Measurements from ENCODE around the gene TMEM151B. TPM values are rescaled to one million over a fixed set of nuclear protein-coding genes. Genes with fewer than 3 reads are reported as not detected.

Gene TMEM151B
- total and polyA plus RNA-seq, 9 of the 15 experiments (the other 6 are each of a cell fraction or from before 2014, with no cell fraction given): not detected

- TF ChIP-seq, protein P1, sequence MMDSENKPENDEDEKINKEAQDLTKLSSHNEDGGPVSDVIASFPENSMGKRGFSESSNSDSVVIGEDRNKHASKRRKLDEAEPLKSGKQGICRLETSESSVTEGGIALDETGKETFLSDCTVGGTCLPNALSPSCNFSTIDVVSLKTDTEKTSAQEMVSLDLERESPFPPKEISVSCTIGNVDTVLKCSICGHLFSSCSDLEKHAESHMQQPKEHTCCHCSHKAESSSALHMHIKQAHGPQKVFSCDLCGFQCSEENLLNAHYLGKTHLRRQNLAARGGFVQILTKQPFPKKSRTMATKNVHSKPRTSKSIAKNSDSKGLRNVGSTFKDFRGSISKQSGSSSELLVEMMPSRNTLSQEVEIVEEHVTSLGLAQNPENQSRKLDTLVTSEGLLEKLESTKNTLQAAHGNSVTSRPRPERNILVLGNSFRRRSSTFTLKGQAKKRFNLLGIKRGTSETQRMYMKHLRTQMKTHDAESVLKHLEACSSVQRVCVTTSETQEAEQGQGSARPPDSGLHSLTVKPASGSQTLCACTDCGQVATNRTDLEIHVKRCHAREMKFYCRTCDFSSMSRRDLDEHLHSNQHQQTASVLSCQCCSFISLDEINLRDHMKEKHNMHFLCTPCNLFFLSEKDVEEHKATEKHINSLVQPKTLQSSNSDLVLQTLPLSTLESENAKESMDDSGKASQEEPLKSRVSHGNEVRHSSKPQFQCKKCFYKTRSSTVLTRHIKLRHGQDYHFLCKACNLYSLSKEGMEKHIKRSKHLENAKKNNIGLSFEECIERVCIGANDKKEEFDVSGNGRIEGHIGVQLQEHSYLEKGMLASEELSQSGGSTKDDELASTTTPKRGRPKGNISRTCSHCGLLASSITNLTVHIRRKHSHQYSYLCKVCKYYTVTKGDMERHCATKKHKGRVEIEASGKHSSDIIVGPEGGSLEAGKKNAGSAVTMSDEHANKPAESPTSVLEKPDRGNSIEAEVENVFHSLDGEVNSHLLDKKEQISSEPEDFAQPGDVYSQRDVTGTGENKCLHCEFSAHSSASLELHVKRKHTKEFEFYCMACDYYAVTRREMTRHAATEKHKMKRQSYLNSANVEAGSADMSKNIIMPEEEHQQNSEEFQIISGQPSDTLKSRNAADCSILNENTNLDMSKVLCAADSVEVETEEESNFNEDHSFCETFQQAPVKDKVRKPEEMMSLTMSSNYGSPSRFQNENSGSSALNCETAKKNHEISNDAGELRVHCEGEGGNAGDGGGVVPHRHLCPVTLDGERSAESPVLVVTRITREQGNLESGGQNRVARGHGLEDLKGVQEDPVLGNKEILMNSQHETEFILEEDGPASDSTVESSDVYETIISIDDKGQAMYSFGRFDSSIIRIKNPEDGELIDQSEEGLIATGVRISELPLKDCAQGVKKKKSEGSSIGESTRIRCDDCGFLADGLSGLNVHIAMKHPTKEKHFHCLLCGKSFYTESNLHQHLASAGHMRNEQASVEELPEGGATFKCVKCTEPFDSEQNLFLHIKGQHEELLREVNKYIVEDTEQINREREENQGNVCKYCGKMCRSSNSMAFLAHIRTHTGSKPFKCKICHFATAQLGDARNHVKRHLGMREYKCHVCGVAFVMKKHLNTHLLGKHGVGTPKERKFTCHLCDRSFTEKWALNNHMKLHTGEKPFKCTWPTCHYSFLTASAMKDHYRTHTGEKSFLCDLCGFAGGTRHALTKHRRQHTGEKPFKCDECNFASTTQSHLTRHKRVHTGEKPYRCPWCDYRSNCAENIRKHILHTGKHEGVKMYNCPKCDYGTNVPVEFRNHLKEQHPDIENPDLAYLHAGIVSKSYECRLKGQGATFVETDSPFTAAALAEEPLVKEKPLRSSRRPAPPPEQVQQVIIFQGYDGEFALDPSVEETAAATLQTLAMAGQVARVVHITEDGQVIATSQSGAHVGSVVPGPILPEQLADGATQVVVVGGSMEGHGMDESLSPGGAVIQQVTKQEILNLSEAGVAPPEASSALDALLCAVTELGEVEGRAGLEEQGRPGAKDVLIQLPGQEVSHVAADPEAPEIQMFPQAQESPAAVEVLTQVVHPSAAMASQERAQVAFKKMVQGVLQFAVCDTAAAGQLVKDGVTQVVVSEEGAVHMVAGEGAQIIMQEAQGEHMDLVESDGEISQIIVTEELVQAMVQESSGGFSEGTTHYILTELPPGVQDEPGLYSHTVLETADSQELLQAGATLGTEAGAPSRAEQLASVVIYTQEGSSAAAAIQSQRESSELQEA (IDR thresholded peaks at IDR 0.05; ENCODE audit: low read depth): peak; percentile 64; the same call in 1 of the 2 replicates
- TF ChIP-seq POLR2AphosphoS2 (IDR thresholded peaks at IDR 0.05; ENCODE audit: low read length) (no peak; the same call in 1 of the 2 replicates), ZKSCAN3 (CRISPR knock-in tag; IDR thresholded peaks at IDR 0.05) (no peak), CBX3 (IDR thresholded peaks at IDR 0.05; ENCODE audit: borderline replicate concordance in 1 of 2, low read length in 2 of 2) (peak in 1 of 2 experiments; percentile 39; a peak in 2 of 3 replicates), TAL1 (IDR thresholded peaks at IDR 0.05) (no peak), TCF3 (CRISPR knock-in tag; IDR thresholded peaks at IDR 0.05) (no peak), ELK1 (CRISPR knock-in tag; IDR thresholded peaks at IDR 0.05) (no peak), SRSF3 (IDR thresholded peaks at IDR 0.05; ENCODE audit: insufficient read depth, low read length) (no peak), MAFK (IDR thresholded peaks at IDR 0.05; ENCODE audit: low read length) (0 out of 2 replicates have a peak, but pooled peaks have one; percentile 51), NR2C2 (CRISPR knock-in tag; IDR thresholded peaks at IDR 0.05) (peak; percentile 54), NR2C2 (tag; IDR thresholded peaks at IDR 0.05) (no peak; the same call in 1 of the 2 replicates), ZFP91 (CRISPR knock-in tag; IDR thresholded peaks at IDR 0.05) (no peak), BCOR (IDR thresholded peaks at IDR 0.05) (peak; percentile 54; the same call in 1 of the 2 replicates), TCFL5 (CRISPR knock-in tag; conservative IDR thresholded peaks at IDR 0.05) (no peak), ZNF280B (CRISPR knock-in tag; IDR thresholded peaks at IDR 0.05) (no peak), ZNF785 (CRISPR knock-in tag; IDR thresholded peaks at IDR 0.05) (no peak)
These were observed 13.1 kb upstream of the TMEM151B start, which contains the start of gene SLC35B2 (continued) for GRCh38 chr6:44257025-44257752.

Measured in K562 (cell line).